ENCODE data around the gene CA9. TPM values are rescaled to one million over a fixed set of nuclear protein-coding genes. Genes with fewer than 3 reads are reported as not detected.

The CA9 gene
- total RNA-seq, 1 donor from 2014 or later: 0.30 TPM

- intact Hi-C loops (cut with DNase I): loop anchor here (10.0 kb wide), 1 partner anchor 235 kb away; no protein-coding TSS in a partner anchor
- ATAC-seq (no peak), DNase-seq (ENCODE audit: missing footprints) (no peak)
Measured at GRCh38 chr9:35649431-35650340, 24.0 kb upstream of the CA9 start.

GRCh38 chr9:35650341-35651158, 23.2 kb upstream of the CA9 start, which contains the start of gene SIT1:
Gene SIT1, minus strand, starts transcription at chr9:35650931. Its CDS starts 78 bp downstream, at chr9:35650853.
- no peak for DNase-seq (ENCODE audit: missing footprints)
- intact Hi-C loops (cut with DNase I): no loop called here
- ATAC-seq: no peak

GRCh38 chr9:35651956-35652828, 21.5 kb upstream of the CA9 start:
- ATAC-seq (no peak), DNase-seq (ENCODE audit: missing footprints) (no peak)
- intact Hi-C loops (cut with DNase I): no loop called here

- intact Hi-C loops (cut with DNase I): loop anchor here (1.0 kb wide), 1 partner anchor 101 kb away; the partner anchor contains the start of gene MSMP
- no peak for ATAC-seq
- DNase-seq (ENCODE audit: missing footprints): no peak
Measured at GRCh38 chr9:35652829-35653209, 20.9 kb upstream of the CA9 start.

GRCh38 chr9:35653611-35654010, 20.1 kb upstream of the CA9 start:
- ATAC-seq (no peak), DNase-seq (ENCODE audit: missing footprints) (no peak)
- intact Hi-C loops (cut with DNase I): loop anchor here (1.0 kb wide), 1 partner anchor 101 kb away; the partner anchor contains the start of gene MSMP

- ATAC-seq (no peak), DNase-seq (ENCODE audit: missing footprints) (no peak)
- intact Hi-C loops (cut with DNase I): loop anchor here (5.0 kb wide), 1 partner anchor 171 kb away; the partner anchor contains the start of genes FAM221B and TMEM8B
Measured at GRCh38 chr9:35656348-35656747, 17.4 kb upstream of the CA9 start.

GRCh38 chr9:35656831-35657545, 16.7 kb upstream of the CA9 start:
- intact Hi-C loops (cut with DNase I): loop anchor here (5.0 kb wide), 1 partner anchor 170 kb away; the partner anchor contains the start of genes FAM221B and TMEM8B
- ATAC-seq (peak; percentile 8), DNase-seq (ENCODE audit: missing footprints) (no peak)

- peak; percentile 97 for DNase-seq (ENCODE audit: missing footprints)
- intact Hi-C loops (cut with DNase I): loop anchor here (2.0 to 5.0 kb wide), 3 partner anchors 53 to 170 kb away; partner anchors contain the start of genes FAM221B, TESK1 and TMEM8B
- peak; percentile 97 for ATAC-seq
Measured at GRCh38 chr9:35657546-35658136, 16.1 kb upstream of the CA9 start, which contains the start of gene RMRP. Gene RMRP, minus strand, starts transcription at chr9:35658019.

- intact Hi-C loops (cut with DNase I): loop anchor here (2.0 to 5.0 kb wide), 3 partner anchors 54 to 169 kb away; partner anchors contain the start of genes FAM221B, TESK1 and TMEM8B
- ATAC-seq (peak; percentile 88), DNase-seq (ENCODE audit: missing footprints) (peak; percentile 93)
Measured at GRCh38 chr9:35658137-35658967, 15.4 kb upstream of the CA9 start, which contains the start of gene CCDC107. Gene CCDC107, plus strand, starts transcription at chr9:35658292. Its CDS starts 88 bp downstream, at chr9:35658380.

GRCh38 chr9:35658968-35659220, 14.8 kb upstream of the CA9 start:
- ATAC-seq (peak; percentile 9), DNase-seq (ENCODE audit: missing footprints) (no peak)
- intact Hi-C loops (cut with DNase I): loop anchor here (2.0 to 5.0 kb wide), 3 partner anchors 54 to 168 kb away; partner anchors contain the start of genes FAM221B, TESK1 and TMEM8B

- peak; percentile 2 for ATAC-seq
- DNase-seq (ENCODE audit: missing footprints): no peak
- intact Hi-C loops (cut with DNase I): loop anchor here (2.0 to 5.0 kb wide), 3 partner anchors 55 to 168 kb away; partner anchors contain the start of genes FAM221B, TESK1 and TMEM8B
Measured at GRCh38 chr9:35659340-35659739, 14.4 kb upstream of the CA9 start.

- intact Hi-C loops (cut with DNase I): loop anchor here (2.0 kb wide), 1 partner anchor 30 kb away; no protein-coding TSS in a partner anchor
- DNase-seq (ENCODE audit: missing footprints) (no peak), ATAC-seq (no peak)
Measured at GRCh38 chr9:35660966-35661415, 12.7 kb upstream of the CA9 start.

- no peak for ATAC-seq
- DNase-seq (ENCODE audit: missing footprints): no peak
- intact Hi-C loops (cut with DNase I): loop anchor here (2.0 kb wide), 1 partner anchor 29 kb away; no protein-coding TSS in a partner anchor
Measured at GRCh38 chr9:35661756-35662350, 11.9 kb upstream of the CA9 start.

- ATAC-seq (no peak), DNase-seq (ENCODE audit: missing footprints) (no peak)
- intact Hi-C loops (cut with DNase I): no loop called here
Measured at GRCh38 chr9:35662437-35662836, 11.3 kb upstream of the CA9 start.

Measured in Right ventricle myocardium inferior (tissue), 1 donor.